ENCODE results near the gene COL15A1. TPM values are rescaled to one million over a fixed set of nuclear protein-coding genes. Genes with fewer than 3 reads are reported as not detected.

Gene COL15A1
- total and polyA plus RNA-seq, 2 of the 8 experiments (the other 6 are each of a cell fraction or from before 2014, with no cell fraction given) = 0.12 to 0.15 TPM

DNA sequence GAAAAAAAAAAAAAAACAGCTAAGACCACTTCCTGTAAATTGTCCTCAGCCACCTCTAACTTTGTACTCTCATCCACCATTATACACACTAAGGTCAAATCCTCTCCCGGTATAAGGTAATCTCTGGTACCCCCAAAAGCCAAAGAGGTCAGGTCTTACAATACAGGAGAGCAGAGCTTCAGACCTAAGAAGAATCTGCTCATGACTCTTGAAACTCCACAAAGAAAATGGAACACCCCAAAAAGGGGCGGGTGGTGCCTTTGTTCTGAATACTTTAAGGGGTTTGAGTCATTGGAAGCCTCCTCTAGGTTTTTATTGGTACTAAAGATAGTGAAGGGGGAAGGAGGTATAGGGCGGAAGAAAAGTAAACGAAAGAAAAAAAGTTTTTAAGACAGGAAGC lies 69.8 kb downstream of the COL15A1 start (continued):
- TF ChIP-seq, protein P1, sequence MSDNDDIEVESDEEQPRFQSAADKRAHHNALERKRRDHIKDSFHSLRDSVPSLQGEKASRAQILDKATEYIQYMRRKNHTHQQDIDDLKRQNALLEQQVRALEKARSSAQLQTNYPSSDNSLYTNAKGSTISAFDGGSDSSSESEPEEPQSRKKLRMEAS (IDR thresholded peaks at IDR 0.05) = no peak

All from H1 (cell line).